GM12892 (cell line): Measurements from ENCODE around the gene CXXC1.

Experiments used
- POLR2A ChIP-seq: IDR thresholded peaks from 2 replicates; pipeline ENCODE4 v1.6.1; 2011; ENCODE audit warnings: low read depth, low read length, control low read depth
- POLR2AphosphoS5 ChIP-seq: IDR thresholded peaks from 2 replicates; pipeline ENCODE4 v1.6.1; 2011; ENCODE audit warnings: low read depth, low read length, control low read depth
- TAF1 ChIP-seq: IDR thresholded peaks from 2 replicates; pipeline ENCODE4 v1.6.1; 2011; ENCODE audit warnings: low read depth, mild to moderate bottlenecking, control low read depth, low read length, borderline replicate concordance

DNA sequence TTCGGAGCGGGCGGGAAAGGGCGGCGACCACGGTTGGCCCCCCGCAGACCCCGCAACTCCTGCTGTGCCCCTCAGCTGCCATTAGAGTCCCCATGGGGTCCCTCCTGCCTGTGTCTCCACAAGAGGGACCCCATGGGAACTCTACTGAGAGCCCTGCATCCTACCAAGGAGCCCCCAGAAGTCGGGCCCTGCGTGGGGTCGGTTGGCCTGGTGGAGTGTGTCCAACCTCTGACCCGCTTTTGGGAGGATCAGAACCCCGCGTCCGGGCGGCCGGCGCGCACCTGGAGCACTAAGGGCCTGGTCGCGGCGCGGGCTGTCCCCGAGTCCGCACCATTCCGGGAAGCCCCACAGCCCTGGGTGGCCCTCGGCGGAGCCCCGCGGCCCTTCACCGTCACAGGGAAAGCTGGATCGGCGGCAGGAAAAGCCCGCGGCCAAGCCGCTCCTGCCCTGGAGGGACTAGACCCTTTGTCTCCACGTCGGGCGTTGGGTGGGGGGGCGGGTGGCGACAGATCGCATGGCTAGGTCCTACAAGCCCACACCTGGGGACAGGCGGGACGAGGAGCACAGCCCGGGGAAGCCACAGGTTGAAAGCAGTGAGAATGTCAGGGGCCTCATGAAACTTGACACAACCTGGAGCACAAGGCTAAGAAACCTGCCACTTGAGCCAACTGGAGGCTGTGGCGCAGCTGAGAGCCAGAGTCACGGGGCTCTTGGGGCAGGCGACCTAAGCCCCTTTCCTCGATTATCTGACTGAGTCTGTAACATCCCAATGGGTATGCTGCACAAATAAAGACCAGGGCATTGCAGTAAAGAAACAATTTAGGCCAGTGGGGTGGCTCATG lies 11.2 kb upstream of the CXXC1 start:
- TF ChIP-seq POLR2AphosphoS5 (no peak), POLR2A (no peak), TAF1 (no peak)
